Subcutaneous adipose tissue (tissue), 4 donors: Measurements from ENCODE around the gene OTUB2. TPM values are rescaled to one million over a fixed set of nuclear protein-coding genes. Genes with fewer than 3 reads are reported as not detected.

Source experiments
- total RNA-seq, 4 donors: library from RNA; depleted of rRNA; stranded (reverse); fragments of >200 nt; gene quantifications; one replicate each; pipeline ENCODE4 v1.1.0, GENCODE V29; 2016
- TF ChIP-seq, protein P1 (sequence below): fragments of 450-650 bp; IDR thresholded peaks from one replicate; pipeline ENCODE4 v1.5.1; 2016; ENCODE audit warnings: low read depth, mild to moderate bottlenecking, control low read depth, antibody characterized with exemption, moderate library complexity

Gene OTUB2
- total RNA-seq, 4 donors from 2014 or later, result 0.22 to 3.9 (median 0.43) TPM

DNA sequence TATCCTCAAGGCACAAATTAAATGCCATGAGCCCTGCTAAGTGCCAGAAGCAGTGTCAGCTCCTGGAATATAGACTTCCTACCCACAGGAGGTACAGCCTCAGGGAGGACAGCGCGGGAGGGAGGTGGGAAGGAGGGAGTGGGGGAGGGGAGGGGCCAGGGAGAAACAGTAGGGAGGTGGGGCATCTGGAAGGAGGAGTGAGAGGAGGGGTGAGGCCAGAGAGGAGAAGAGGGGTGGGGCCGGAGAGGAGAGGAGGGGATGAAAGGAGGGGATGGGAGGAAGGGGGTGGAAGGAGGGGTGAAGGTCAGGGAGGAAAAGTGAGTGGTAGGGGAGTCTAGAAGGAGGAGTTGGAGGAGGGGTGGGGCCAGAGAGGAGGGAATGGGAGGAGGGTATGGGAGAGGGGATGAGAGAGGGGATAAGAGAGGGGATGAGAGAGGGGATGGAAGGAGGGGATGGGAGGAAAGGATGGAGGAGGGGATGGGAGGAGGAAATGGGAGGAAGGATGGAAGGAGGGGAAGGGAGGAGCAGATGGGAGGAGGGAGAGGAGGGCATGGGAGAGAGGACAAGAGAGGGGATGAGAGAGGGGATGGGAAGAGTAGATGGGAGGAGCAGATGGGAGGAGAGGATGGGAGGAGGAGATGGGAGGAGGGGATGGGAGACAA, 38.2 kb upstream of the OTUB2 start:
- TF ChIP-seq, protein P1, sequence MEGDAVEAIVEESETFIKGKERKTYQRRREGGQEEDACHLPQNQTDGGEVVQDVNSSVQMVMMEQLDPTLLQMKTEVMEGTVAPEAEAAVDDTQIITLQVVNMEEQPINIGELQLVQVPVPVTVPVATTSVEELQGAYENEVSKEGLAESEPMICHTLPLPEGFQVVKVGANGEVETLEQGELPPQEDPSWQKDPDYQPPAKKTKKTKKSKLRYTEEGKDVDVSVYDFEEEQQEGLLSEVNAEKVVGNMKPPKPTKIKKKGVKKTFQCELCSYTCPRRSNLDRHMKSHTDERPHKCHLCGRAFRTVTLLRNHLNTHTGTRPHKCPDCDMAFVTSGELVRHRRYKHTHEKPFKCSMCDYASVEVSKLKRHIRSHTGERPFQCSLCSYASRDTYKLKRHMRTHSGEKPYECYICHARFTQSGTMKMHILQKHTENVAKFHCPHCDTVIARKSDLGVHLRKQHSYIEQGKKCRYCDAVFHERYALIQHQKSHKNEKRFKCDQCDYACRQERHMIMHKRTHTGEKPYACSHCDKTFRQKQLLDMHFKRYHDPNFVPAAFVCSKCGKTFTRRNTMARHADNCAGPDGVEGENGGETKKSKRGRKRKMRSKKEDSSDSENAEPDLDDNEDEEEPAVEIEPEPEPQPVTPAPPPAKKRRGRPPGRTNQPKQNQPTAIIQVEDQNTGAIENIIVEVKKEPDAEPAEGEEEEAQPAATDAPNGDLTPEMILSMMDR, result no peak

DNA sequence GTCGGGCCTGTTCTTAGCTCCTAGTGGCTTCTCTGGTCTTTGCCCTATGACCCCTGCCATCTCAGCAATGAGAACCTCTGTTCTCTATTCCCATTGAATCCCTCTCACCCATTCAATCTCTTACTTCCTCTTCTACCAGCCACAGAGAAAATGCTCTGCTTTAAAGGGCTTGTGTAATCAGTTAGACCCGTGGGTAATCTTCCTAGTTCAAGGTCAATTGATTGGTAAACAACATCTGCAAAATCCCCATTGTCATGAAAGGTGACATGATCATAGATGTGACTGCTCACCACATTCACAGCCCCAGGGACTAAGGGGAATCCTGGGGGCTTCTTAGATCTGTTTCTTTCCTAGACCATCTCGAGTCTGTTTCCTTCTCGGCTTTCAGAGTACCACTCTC, 36.2 kb upstream of the OTUB2 start:
- TF ChIP-seq, protein P1, result no peak

DNA sequence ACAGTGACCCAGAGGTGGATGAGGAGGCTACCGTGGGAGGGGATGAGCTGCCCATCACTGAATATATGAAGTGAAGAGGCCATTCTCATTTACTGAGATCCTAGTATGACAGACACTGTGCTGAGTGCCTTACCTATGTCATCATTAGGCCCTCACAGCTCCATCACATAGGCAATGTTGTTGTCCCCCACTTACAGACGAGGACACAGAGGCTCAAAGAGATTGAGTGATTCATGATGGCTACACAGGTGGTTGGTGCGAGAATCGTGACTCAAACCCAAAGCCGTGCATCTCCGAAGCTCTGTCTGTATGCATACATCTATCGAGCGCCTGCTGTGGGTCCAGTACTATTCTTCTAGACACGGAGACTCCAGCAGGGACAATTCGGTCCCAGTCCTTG, 34.9 kb upstream of the OTUB2 start:
- TF ChIP-seq, protein P1, result no peak

DNA sequence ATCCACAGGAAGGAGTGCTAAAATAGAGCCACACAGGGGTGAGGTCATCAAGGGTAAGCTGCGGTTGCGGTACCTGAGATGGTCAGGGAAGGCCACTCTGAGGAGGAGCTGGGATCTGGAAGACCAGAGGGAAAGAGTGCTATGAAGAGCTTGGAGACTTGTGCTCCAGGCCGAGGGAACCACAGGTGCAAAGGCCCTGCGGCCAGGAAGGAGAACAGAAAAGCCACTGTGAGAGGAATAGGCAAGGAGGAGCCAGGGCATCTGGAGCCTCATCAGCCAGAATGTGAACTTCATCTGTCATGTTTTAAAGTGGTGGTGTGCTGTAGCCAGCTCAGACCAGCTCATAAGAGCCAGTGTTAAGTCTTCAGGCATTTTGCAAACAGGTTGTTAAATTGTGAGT, 34.5 kb upstream of the OTUB2 start:
- TF ChIP-seq, protein P1, result no peak

DNA sequence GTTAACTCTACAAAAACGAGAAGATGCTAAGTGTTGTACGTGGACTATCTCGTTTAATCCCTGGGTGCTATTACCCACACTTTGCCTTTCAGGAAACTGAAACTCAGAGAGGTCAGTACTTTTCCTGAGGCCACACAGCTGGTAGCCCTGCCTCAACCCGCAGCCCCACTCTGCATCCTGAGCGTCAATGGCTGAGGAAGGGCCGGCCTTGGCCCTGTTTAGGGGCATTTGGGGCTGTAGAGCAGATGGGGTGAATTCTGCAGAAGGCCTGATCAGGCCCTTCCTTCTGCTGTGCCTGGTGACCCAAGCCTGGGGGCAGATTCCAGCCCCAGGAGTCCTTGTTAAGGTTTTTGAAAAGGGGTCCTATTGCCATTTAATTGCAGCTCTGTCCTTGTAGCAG, 32.8 kb upstream of the OTUB2 start:
- TF ChIP-seq, protein P1, result no peak

DNA sequence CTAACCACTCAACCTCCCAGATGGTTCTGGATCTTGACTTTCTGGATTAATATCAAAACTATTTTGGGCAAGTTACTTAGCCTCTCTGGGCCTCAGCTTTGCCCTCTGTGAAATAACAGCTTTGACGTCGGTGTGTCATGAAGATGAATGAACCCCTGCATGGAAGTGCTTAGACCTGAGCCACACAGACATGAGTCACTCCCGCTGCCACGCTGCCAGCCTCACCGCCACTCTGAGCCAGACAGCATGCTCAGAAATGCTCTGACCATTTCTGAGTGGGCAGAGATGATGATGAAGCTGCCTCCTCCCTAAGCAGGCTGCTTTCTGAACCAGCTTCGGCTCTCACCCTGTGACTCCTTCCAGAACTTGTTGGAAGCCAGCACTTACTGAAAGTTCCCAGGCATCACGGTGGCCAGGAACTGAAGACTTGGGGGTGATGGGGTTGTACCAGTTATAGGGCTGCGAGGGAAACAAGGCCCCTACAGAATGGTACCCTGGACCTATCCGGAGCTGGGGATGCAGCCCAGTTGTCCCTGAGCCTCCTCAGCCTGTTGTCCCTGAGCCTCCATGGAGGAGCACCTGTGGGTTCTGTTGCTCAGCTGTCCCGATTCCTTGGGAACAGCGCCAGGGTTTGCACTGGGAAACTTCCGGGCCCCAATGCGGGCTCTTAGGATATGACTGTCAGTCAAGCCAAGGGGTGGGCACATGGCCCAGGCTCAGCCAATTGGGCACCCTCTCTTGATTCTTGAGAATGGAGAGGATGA, 31.0 kb upstream of the OTUB2 start:
- TF ChIP-seq, protein P1, result no peak

DNA sequence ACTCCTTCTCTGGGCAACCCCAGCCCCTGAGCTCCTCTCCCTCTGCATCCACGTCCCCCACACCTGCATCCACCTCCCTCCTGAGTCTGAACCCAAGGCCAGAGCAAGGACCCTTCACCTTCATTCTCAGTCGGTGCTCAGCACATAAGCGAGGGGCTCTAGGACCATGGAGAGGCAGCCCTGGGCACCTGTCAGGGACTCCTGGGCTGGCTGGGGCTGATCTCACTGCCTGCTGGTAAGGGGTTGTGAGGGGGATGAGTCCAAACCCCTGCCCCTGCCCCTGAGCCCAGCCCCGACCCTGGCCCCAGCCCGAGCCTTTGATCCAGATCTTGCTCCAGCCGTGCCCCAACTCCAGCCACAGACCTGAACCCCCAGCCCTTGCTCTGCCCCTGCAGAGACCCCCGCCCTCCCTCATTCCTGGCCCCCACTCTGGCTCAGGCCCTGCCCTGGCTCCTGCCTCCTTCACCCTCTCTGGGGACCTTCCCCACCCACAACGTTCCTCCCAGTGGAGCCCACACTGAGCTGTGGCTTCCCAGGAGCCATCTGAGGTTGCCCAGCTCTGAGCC, 29.9 kb upstream of the OTUB2 start:
- TF ChIP-seq, protein P1, result no peak
